HCT116 (cell line): Measurements from ENCODE around the gene CALML3.

Experiments used
- CEBPB ChIP-seq: IDR thresholded peaks from 2 replicates; pipeline ENCODE4 v1.6.1; 2012; ENCODE audit warnings: low read depth
- EZH2phosphoT487 ChIP-seq: fragments of 200-600 bp; IDR thresholded peaks from 2 replicates; pipeline ENCODE4 v1.6.1; 2018; ENCODE audit warnings: antibody characterized with exemption, borderline replicate concordance
- POLR2AphosphoS5 ChIP-seq: IDR thresholded peaks from 2 replicates; pipeline ENCODE4 v1.6.1; 2011; ENCODE audit warnings: mild to moderate bottlenecking, low read depth, low read length, moderate library complexity
- RAD21 ChIP-seq: IDR thresholded peaks from 2 replicates; pipeline ENCODE4 v1.6.1; 2012; ENCODE audit warnings: low read depth, mild to moderate bottlenecking
- ZFX ChIP-seq: fragments of 450-650 bp; IDR thresholded peaks from 2 replicates; pipeline ENCODE4 v1.6.1; 2017
- ZNF274 ChIP-seq: fragments of 200-500 bp; sonication (Bioruptor generic); IDR thresholded peaks from 2 replicates; pipeline ENCODE4 v1.6.1; 2014; ENCODE audit warnings: mild to moderate bottlenecking, low read depth, low read length, inconsistent platforms
- TF ChIP-seq, protein P1 (sequence below), 3 experiments: fragments of 200-600 bp in 1 of 3; sonication (generic) in 1 of 3; IDR thresholded peaks in 2 of 3; conservative IDR thresholded peaks in 1 of 3; 2 replicates each; pipeline ENCODE4 v1.5.1; 2012 to 2017; ENCODE audit warnings: low read depth in 2 of 3, low read length in 2 of 3, antibody characterized with exemption in 1 of 3, borderline replicate concordance in 1 of 3, control low read depth in 1 of 3, mild to moderate bottlenecking in 1 of 3, mixed read lengths in 1 of 3, mixed run types in 1 of 3, moderate library complexity in 1 of 3; ENCODE audit not compliant: insufficient read depth in 1 of 3

DNA sequence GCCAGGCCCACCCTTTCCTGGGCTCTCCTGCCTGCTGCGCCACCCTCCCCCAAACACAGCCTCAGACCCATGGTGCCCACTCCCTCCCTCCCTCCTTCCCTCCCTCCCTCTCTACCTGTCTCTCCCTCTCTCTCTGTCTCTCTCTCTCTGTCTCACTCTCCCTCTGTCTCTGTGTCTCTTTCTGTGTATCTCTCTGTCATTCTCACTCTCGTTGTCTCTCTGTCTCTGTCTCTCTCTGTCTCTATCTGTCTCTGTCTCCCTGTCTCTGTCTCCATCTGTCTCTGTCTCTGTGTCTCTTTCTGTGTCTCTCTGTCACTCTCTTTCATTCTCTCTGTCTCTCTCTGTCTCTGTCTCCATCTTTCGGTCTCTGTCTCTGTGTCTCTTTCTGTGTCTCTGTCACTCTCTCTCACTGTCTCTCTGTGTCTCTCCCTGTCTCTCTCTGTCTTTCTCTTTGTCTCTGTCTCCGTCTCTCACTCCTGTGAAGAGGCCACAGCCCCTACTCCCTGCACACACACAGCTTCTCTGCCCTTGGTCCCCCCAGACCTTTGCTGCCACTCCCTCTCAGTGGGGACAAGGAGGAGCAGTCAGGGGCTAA lies 51.5 kb downstream of the CALML3 start:
- TF ChIP-seq POLR2AphosphoS5 (no peak), ZNF274 (no peak), EZH2phosphoT487 (no peak), RAD21 (no peak), CEBPB (no peak), ZFX (no peak)
- TF ChIP-seq, protein P1, sequence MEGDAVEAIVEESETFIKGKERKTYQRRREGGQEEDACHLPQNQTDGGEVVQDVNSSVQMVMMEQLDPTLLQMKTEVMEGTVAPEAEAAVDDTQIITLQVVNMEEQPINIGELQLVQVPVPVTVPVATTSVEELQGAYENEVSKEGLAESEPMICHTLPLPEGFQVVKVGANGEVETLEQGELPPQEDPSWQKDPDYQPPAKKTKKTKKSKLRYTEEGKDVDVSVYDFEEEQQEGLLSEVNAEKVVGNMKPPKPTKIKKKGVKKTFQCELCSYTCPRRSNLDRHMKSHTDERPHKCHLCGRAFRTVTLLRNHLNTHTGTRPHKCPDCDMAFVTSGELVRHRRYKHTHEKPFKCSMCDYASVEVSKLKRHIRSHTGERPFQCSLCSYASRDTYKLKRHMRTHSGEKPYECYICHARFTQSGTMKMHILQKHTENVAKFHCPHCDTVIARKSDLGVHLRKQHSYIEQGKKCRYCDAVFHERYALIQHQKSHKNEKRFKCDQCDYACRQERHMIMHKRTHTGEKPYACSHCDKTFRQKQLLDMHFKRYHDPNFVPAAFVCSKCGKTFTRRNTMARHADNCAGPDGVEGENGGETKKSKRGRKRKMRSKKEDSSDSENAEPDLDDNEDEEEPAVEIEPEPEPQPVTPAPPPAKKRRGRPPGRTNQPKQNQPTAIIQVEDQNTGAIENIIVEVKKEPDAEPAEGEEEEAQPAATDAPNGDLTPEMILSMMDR (IDR thresholded peaks at IDR 0.05 in 2 of 3, conservative IDR thresholded peaks at IDR 0.05 in 1 of 3; ENCODE audit: borderline replicate concordance in 1 of 3, insufficient read depth in 1 of 3, low read depth in 2 of 3, low read length in 2 of 3) = no peak
